Measurements from ENCODE around the gene FBXL16. TPM values are rescaled to one million over a fixed set of nuclear protein-coding genes. Genes with fewer than 3 reads are reported as not detected.

Gene FBXL16
- total and polyA plus RNA-seq, 9 of the 15 experiments (the other 6 are each of a cell fraction or from before 2014, with no cell fraction given) = 0.21 to 8.2 (median 1.7) TPM

GRCh38 chr16:728131-728889 lies 22.7 kb upstream of the FBXL16 start (continued):
- TF ChIP-seq, protein P1, sequence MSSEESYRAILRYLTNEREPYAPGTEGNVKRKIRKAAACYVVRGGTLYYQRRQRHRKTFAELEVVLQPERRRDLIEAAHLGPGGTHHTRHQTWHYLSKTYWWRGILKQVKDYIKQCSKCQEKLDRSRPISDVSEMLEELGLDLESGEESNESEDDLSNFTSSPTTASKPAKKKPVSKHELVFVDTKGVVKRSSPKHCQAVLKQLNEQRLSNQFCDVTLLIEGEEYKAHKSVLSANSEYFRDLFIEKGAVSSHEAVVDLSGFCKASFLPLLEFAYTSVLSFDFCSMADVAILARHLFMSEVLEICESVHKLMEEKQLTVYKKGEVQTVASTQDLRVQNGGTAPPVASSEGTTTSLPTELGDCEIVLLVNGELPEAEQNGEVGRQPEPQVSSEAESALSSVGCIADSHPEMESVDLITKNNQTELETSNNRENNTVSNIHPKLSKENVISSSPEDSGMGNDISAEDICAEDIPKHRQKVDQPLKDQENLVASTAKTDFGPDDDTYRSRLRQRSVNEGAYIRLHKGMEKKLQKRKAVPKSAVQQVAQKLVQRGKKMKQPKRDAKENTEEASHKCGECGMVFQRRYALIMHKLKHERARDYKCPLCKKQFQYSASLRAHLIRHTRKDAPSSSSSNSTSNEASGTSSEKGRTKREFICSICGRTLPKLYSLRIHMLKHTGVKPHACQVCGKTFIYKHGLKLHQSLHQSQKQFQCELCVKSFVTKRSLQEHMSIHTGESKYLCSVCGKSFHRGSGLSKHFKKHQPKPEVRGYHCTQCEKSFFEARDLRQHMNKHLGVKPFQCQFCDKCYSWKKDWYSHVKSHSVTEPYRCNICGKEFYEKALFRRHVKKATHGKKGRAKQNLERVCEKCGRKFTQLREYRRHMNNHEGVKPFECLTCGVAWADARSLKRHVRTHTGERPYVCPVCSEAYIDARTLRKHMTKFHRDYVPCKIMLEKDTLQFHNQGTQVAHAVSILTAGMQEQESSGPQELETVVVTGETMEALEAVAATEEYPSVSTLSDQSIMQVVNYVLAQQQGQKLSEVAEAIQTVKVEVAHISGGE (CRISPR knock-in tag; IDR thresholded peaks at IDR 0.05) = peak in 1 of 3 experiments; percentile 83; a peak in 2 of 6 replicates
- no peak; the same call in 1 of the 2 replicates for TF ChIP-seq NFIC (IDR thresholded peaks at IDR 0.05)
- TF ChIP-seq SP1 (CRISPR knock-in tag; IDR thresholded peaks at IDR 0.05) = peak; percentile 27; the same call in 1 of the 2 replicates
- TF ChIP-seq ELF4 (CRISPR knock-in tag; IDR thresholded peaks at IDR 0.05) = no peak
- TF ChIP-seq CREBBP (IDR thresholded peaks at IDR 0.05; ENCODE audit: low read depth, low read length) = no peak
- TF ChIP-seq ILF3 (IDR thresholded peaks at IDR 0.05; ENCODE audit: borderline replicate concordance) = no peak
- TF ChIP-seq TBP (optimal IDR thresholded peaks at IDR 0.05; ENCODE audit: low read depth, low read length) = peak; percentile 51
- no peak for TF ChIP-seq CCAR2 (IDR thresholded peaks at IDR 0.05; ENCODE audit: low read depth, low read length)
- no peak for TF ChIP-seq CC2D1A (IDR thresholded peaks at IDR 0.05)
- TF ChIP-seq, protein P2, sequence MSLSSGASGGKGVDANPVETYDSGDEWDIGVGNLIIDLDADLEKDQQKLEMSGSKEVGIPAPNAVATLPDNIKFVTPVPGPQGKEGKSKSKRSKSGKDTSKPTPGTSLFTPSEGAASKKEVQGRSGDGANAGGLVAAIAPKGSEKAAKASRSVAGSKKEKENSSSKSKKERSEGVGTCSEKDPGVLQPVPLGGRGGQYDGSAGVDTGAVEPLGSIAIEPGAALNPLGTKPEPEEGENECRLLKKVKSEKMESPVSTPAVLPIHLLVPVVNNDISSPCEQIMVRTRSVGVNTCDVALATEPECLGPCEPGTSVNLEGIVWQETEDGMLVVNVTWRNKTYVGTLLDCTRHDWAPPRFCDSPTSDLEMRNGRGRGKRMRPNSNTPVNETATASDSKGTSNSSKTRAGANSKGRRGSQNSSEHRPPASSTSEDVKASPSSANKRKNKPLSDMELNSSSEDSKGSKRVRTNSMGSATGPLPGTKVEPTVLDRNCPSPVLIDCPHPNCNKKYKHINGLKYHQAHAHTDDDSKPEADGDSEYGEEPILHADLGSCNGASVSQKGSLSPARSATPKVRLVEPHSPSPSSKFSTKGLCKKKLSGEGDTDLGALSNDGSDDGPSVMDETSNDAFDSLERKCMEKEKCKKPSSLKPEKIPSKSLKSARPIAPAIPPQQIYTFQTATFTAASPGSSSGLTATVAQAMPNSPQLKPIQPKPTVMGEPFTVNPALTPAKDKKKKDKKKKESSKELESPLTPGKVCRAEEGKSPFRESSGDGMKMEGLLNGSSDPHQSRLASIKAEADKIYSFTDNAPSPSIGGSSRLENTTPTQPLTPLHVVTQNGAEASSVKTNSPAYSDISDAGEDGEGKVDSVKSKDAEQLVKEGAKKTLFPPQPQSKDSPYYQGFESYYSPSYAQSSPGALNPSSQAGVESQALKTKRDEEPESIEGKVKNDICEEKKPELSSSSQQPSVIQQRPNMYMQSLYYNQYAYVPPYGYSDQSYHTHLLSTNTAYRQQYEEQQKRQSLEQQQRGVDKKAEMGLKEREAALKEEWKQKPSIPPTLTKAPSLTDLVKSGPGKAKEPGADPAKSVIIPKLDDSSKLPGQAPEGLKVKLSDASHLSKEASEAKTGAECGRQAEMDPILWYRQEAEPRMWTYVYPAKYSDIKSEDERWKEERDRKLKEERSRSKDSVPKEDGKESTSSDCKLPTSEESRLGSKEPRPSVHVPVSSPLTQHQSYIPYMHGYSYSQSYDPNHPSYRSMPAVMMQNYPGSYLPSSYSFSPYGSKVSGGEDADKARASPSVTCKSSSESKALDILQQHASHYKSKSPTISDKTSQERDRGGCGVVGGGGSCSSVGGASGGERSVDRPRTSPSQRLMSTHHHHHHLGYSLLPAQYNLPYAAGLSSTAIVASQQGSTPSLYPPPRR (CRISPR knock-in tag; IDR thresholded peaks at IDR 0.05; ENCODE audit: borderline replicate concordance) = no peak
- no peak for TF ChIP-seq ZFP36 (IDR thresholded peaks at IDR 0.05; ENCODE audit: low read depth, low read length, partially characterized antibody)
- no peak for TF ChIP-seq FOXP1 (CRISPR knock-in tag; IDR thresholded peaks at IDR 0.05)
- no peak for TF ChIP-seq ZNF696 (CRISPR knock-in tag; conservative IDR thresholded peaks at IDR 0.05)
- no peak for TF ChIP-seq TSHZ1 (CRISPR knock-in tag; IDR thresholded peaks at IDR 0.05)

All from K562 (cell line).